HG02798 (cell line): ENCODE measurements around the gene CDKN1C.

ENCODE experiments used
- ATAC-seq: cut with Tn5 transposase; IDR thresholded peaks from one replicate; pipeline ENCODE4 v1.9.1; 2021; ENCODE audit warnings: mild to moderate bottlenecking; ENCODE audit not compliant: unreplicated experiment, poor library complexity

CDKN1C gene

GRCh38 chr11:2849994-2850770, 35.4 kb downstream of the CDKN1C start:
- no peak for ATAC-seq

GRCh38 chr11:2848497-2848896, 37.1 kb downstream of the CDKN1C start:
- no peak for ATAC-seq

- no peak for ATAC-seq
Observed at GRCh38 chr11:2847561-2847960, 38.0 kb downstream of the CDKN1C start.

GRCh38 chr11:2846470-2846869, 39.1 kb downstream of the CDKN1C start:
- no peak for ATAC-seq

GRCh38 chr11:2846056-2846455, 39.5 kb downstream of the CDKN1C start:
- ATAC-seq: no peak

GRCh38 chr11:2844996-2845395, 40.6 kb downstream of the CDKN1C start:
- ATAC-seq: no peak

- no peak for ATAC-seq
Observed at GRCh38 chr11:2844116-2844842, 41.3 kb downstream of the CDKN1C start.

- no peak for ATAC-seq
Observed at GRCh38 chr11:2843551-2843950, 42.0 kb downstream of the CDKN1C start.

- no peak for ATAC-seq
Observed at GRCh38 chr11:2842876-2843275, 42.7 kb downstream of the CDKN1C start.

GRCh38 chr11:2841411-2842190, 44.0 kb downstream of the CDKN1C start:
- no peak for ATAC-seq

- ATAC-seq: no peak
Observed at GRCh38 chr11:2839395-2839943, 46.1 kb downstream of the CDKN1C start.

- ATAC-seq: no peak
Observed at GRCh38 chr11:2838676-2839294, 46.8 kb downstream of the CDKN1C start.

- no peak for ATAC-seq
Observed at GRCh38 chr11:2838091-2838490, 47.5 kb downstream of the CDKN1C start.

- no peak for ATAC-seq
Observed at GRCh38 chr11:2837651-2838050, 47.9 kb downstream of the CDKN1C start.

GRCh38 chr11:2837096-2837601, 48.4 kb downstream of the CDKN1C start:
- ATAC-seq: no peak

- no peak for ATAC-seq
Observed at GRCh38 chr11:2836315-2837095, 49.1 kb downstream of the CDKN1C start.

- no peak for ATAC-seq
Observed at GRCh38 chr11:2835751-2836150, 49.8 kb downstream of the CDKN1C start.

GRCh38 chr11:2835296-2835695, 50.3 kb downstream of the CDKN1C start:
- ATAC-seq: no peak

GRCh38 chr11:2834503-2835273, 50.9 kb downstream of the CDKN1C start:
- ATAC-seq: no peak
